GM18498 (cell line): ENCODE results near the gene C10orf67.
"Not testable (repeated sequence)": the region's sequence is repeated elsewhere in the genome, so short reads cannot be mapped to it uniquely, and the experiment has no call there.

Experiments
- ATAC-seq: cut with Tn5 transposase; IDR thresholded peaks from one replicate; pipeline ENCODE4 v1.9.1; 2021; ENCODE audit warnings: mild to moderate bottlenecking, moderate library complexity; ENCODE audit not compliant: unreplicated experiment

Gene C10orf67

GRCh38 chr10:23280419-23281043 lies 64.1 kb downstream of the C10orf67 start:
- ATAC-seq: no peak

- ATAC-seq: no peak
These were observed 69.2 kb downstream of the C10orf67 start for GRCh38 chr10:23275355-23275754.

GRCh38 chr10:23274179-23274578 lies 70.4 kb downstream of the C10orf67 start:
- ATAC-seq: not testable (repeated sequence)

GRCh38 chr10:23270531-23270930 lies 74.1 kb downstream of the C10orf67 start:
- no peak for ATAC-seq

- ATAC-seq: no peak
These were observed 81.0 kb downstream of the C10orf67 start for GRCh38 chr10:23263441-23264164.

GRCh38 chr10:23262928-23263327 lies 81.7 kb downstream of the C10orf67 start:
- no peak for ATAC-seq

GRCh38 chr10:23258516-23258915 lies 86.1 kb downstream of the C10orf67 start:
- no peak for ATAC-seq

GRCh38 chr10:23253780-23254179 lies 90.8 kb downstream of the C10orf67 start:
- ATAC-seq: no peak

- not testable (repeated sequence) for ATAC-seq
These were observed 91.7 kb downstream of the C10orf67 start for GRCh38 chr10:23252859-23253258.

- ATAC-seq: not testable (repeated sequence)
These were observed 102.8 kb downstream of the C10orf67 start for GRCh38 chr10:23241779-23242178.

GRCh38 chr10:23238015-23238414 lies 106.6 kb downstream of the C10orf67 start:
- ATAC-seq: no peak

GRCh38 chr10:23230582-23230981 lies 114.0 kb downstream of the C10orf67 start:
- ATAC-seq: no peak

- ATAC-seq: no peak
These were observed 127.1 kb downstream of the C10orf67 start for GRCh38 chr10:23217471-23217870.

GRCh38 chr10:23205972-23206642 lies 138.5 kb downstream of the C10orf67 start:
- no peak for ATAC-seq

GRCh38 chr10:23204773-23205172 lies 139.8 kb downstream of the C10orf67 start:
- ATAC-seq: no peak

- ATAC-seq: no peak
These were observed 140.9 kb downstream of the C10orf67 start for GRCh38 chr10:23203369-23204325.

GRCh38 chr10:23202779-23203178 lies 141.8 kb downstream of the C10orf67 start:
- ATAC-seq: no peak

GRCh38 chr10:23201837-23202236 lies 142.8 kb downstream of the C10orf67 start:
- no peak for ATAC-seq

- ATAC-seq: no peak
These were observed 143.5 kb downstream of the C10orf67 start for GRCh38 chr10:23200997-23201652.

- no peak for ATAC-seq
These were observed 144.0 kb downstream of the C10orf67 start for GRCh38 chr10:23200586-23200985.
